SU-DHL-6 (cell line): ENCODE results near the gene FFAR1.
"Not testable (repeated sequence)": the region's sequence is repeated elsewhere in the genome, so short reads cannot be mapped to it uniquely, and the experiment has no call there.

Experiments
- H2AFZ ChIP-seq: fragments of 200-600 bp; sonication (generic); 2 replicates; pipeline ENCODE4 v1.6.1; 2014; ENCODE audit warnings: low read depth, mild to moderate bottlenecking, moderate library complexity, mixed read lengths, antibody characterized with exemption, low read length; ENCODE audit not compliant: severe bottlenecking
- H3F3A ChIP-seq: fragments of 200-600 bp; shearing (Covaris generic); 2 replicates; pipeline ENCODE4 v1.6.0; 2016; ENCODE audit warnings: antibody characterized with exemption, mild to moderate bottlenecking; ENCODE audit not compliant: insufficient read depth
- H3K27ac ChIP-seq: fragments of 200-600 bp; sonication (generic); 2 replicates; pipeline ENCODE4 v1.5.1; 2016; ENCODE audit warnings: low read depth, mild to moderate bottlenecking, low read length, moderate library complexity, mixed read lengths
- H3K27me3 ChIP-seq: fragments of 200-600 bp; sonication (generic), shearing (Covaris generic); 2 replicates; pipeline ENCODE4 v1.6.0; 2014; ENCODE audit warnings: mild to moderate bottlenecking, low read length
- H3K36me3 ChIP-seq: fragments of 200-600 bp; sonication (generic); 2 replicates; pipeline ENCODE4 v1.6.1; 2014; ENCODE audit warnings: mild to moderate bottlenecking, low read length, mixed read lengths
- H3K4me2 ChIP-seq: fragments of 300-600, 200-600 bp; shearing (Covaris generic), sonication (generic); 2 replicates; pipeline ENCODE4 v1.6.0; 2014; ENCODE audit warnings: low read length, low read depth, mild to moderate bottlenecking; ENCODE audit not compliant: poor library complexity, severe bottlenecking
- H3K4me3 ChIP-seq: fragments of 200-600 bp; sonication (generic); 2 replicates; pipeline ENCODE4 v1.5.1; 2014; ENCODE audit warnings: antibody characterized with exemption, low read length, mild to moderate bottlenecking, mixed read lengths; ENCODE audit not compliant: insufficient read depth, poor library complexity, severe bottlenecking
- H3K79me2 ChIP-seq: fragments of 200-600 bp; sonication (generic); 2 replicates; pipeline ENCODE4 v1.6.1; 2014; ENCODE audit warnings: mild to moderate bottlenecking, low read length, moderate library complexity; ENCODE audit not compliant: insufficient read depth
- H3K9ac ChIP-seq: fragments of 200-600 bp; sonication (generic); 2 replicates; pipeline ENCODE4 v1.7.0; 2014; ENCODE audit warnings: mild to moderate bottlenecking, low read length
- H3K9me2 ChIP-seq: fragments of 200-600 bp; sonication (generic); replicated peaks from 2 replicates; pipeline ENCODE4 v1.6.1; 2014; ENCODE audit warnings: low read length; ENCODE audit not compliant: insufficient read depth
- H3K9me3 ChIP-seq: fragments of 200-600 bp; sonication (generic); 2 replicates; pipeline ENCODE4 v1.6.1; 2014; ENCODE audit warnings: low read length, mixed read lengths; ENCODE audit not compliant: insufficient read depth
- H4K20me1 ChIP-seq: fragments of 200-600 bp; sonication (generic); 2 replicates; pipeline ENCODE4 v1.6.1; 2014; ENCODE audit warnings: low read depth, mild to moderate bottlenecking, antibody characterized with exemption, low read length, moderate library complexity, mixed read lengths
- EZH2phosphoT487 ChIP-seq: fragments of 200-600 bp; sonication (generic), shearing (Covaris generic); conservative IDR thresholded peaks from 2 replicates; pipeline ENCODE4 v1.6.1; 2018; ENCODE audit warnings: mild to moderate bottlenecking, antibody characterized with exemption, low read length, moderate library complexity, mixed read lengths
- TF ChIP-seq, protein P1 (sequence below): fragments of 200-600 bp; sonication (generic); IDR thresholded peaks from one replicate; pipeline ENCODE4 v1.5.1; 2017; ENCODE audit warnings: antibody characterized with exemption, mild to moderate bottlenecking, low read length, moderate library complexity; ENCODE audit not compliant: insufficient read depth, poor library complexity, severe bottlenecking

Gene FFAR1

DNA sequence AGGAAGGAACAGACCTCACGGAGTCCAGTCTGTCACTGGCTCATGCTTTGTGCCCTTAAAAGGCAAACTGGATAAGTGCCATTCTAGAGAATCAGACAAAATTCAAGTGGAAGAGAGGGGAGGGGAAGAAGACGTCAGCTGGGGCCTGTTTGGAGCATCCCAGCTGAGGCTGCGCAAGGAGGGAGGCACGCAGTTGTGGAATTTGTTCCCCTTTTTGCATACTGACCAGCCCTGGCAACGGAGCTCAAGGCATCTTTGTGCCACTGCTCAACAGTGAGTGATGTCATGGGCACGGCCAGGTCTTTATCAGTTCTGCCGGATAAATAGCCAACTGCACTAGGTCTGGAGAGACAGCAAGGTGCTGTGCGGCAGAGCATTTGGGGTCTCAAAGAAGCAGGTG is 23.0 kb downstream of the FFAR1 start, which contains the start of gene GPR42:
Gene GPR42 (plus strand): TSS at position 347 of the 400 bp plus-strand sequence. CDS start 292 bp downstream, outside the sequence.
- TF ChIP-seq EZH2phosphoT487: no peak
- TF ChIP-seq, protein P1, sequence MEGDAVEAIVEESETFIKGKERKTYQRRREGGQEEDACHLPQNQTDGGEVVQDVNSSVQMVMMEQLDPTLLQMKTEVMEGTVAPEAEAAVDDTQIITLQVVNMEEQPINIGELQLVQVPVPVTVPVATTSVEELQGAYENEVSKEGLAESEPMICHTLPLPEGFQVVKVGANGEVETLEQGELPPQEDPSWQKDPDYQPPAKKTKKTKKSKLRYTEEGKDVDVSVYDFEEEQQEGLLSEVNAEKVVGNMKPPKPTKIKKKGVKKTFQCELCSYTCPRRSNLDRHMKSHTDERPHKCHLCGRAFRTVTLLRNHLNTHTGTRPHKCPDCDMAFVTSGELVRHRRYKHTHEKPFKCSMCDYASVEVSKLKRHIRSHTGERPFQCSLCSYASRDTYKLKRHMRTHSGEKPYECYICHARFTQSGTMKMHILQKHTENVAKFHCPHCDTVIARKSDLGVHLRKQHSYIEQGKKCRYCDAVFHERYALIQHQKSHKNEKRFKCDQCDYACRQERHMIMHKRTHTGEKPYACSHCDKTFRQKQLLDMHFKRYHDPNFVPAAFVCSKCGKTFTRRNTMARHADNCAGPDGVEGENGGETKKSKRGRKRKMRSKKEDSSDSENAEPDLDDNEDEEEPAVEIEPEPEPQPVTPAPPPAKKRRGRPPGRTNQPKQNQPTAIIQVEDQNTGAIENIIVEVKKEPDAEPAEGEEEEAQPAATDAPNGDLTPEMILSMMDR: no peak
- Histone ChIP-seq H3K27me3 (no peaks in the 10 kb centered on the region), H3F3A (no peaks in the 10 kb centered on the region)

DNA sequence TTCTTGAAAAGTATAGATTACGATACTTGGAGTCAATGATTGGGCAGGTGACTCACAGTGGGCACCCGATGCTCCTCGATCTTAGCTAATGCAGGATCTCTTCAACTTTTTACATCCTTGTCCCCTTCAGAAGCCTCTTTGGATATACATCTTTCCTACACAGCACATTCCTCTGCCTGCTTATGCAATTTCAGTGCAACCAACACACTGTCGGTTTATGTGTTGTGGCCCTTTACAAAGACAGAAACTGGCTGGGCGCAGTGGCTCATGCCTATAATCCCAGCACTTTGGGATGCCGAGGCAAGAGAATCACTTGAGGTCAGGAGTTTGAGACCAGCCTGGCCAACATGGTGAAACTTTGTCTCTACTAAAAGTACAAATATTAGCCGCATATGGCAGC is 25.8 kb downstream of the FFAR1 start:
- no peak overlapping the region for H3K4me3 ChIP-seq
- H3F3A ChIP-seq: no peaks in the 10 kb centered on the region
- no peaks in the 10 kb centered on the region for H3K9me2 ChIP-seq
- no peak overlapping the region for H2AFZ ChIP-seq
- no peak for TF ChIP-seq EZH2phosphoT487
- TF ChIP-seq, protein P1: no peak
- H3K36me3 ChIP-seq: no peaks in the 10 kb centered on the region
- no peaks in the 10 kb centered on the region for H3K79me2 ChIP-seq
- H3K9me3 ChIP-seq: no peaks in the 10 kb centered on the region
- no peaks in the 10 kb centered on the region for H4K20me1 ChIP-seq
- H3K4me2 ChIP-seq: no peak overlapping the region
- no peak overlapping the region for H3K9ac ChIP-seq
- no peak overlapping the region for H3K27ac ChIP-seq
- H3K27me3 ChIP-seq: no peaks in the 10 kb centered on the region

More for the DNA sequence above, 23.0 kb downstream of the FFAR1 start, which contains the start of gene GPR42:
- Histone ChIP-seq H3K4me3 (no peak within 1 kb of the TSS), H3K27ac (no peak within 1 kb of the TSS), H3K9me3 (no peaks in the 10 kb centered on the region), H3K36me3 (no peaks in the 10 kb centered on the region), H3K9me2 (no peaks in the 10 kb centered on the region), H3K4me2 (no peak within 1 kb of the TSS), H3K9ac (no peak within 1 kb of the TSS), H3K79me2 (no peaks in the 10 kb centered on the region), H2AFZ (no peak within 1 kb of the TSS), H4K20me1 (no peaks in the 10 kb centered on the region)

DNA sequence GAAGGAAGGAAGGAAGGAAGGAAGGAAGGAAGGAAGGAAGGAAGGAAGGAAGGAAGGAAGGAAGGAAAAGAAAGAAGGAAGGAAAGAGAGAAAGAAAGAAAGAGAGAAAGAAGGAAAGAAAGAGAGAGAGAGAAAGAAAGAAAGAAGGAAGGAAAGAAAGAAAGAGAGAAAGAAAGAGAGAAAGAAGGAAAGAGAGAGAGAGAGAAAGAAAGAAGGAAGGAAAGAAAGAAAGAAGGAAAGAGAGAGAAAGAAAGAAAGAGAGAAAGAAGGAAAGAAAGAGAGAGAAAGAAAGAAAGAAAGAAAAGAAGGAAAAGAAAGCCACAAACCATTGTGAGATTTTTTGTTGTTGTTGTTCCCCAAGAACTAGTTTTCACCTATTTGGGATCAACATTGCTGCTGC is 26.3 kb downstream of the FFAR1 start:
- not testable (repeated sequence) for H4K20me1 ChIP-seq, H3K9ac ChIP-seq, H3K36me3 ChIP-seq, H3K27ac ChIP-seq, H3K79me2 ChIP-seq, H3K4me3 ChIP-seq, H3K9me3 ChIP-seq, H2AFZ ChIP-seq, H3K9me2 ChIP-seq, H3K4me2 ChIP-seq, H3K27me3 ChIP-seq, H3F3A ChIP-seq

DNA sequence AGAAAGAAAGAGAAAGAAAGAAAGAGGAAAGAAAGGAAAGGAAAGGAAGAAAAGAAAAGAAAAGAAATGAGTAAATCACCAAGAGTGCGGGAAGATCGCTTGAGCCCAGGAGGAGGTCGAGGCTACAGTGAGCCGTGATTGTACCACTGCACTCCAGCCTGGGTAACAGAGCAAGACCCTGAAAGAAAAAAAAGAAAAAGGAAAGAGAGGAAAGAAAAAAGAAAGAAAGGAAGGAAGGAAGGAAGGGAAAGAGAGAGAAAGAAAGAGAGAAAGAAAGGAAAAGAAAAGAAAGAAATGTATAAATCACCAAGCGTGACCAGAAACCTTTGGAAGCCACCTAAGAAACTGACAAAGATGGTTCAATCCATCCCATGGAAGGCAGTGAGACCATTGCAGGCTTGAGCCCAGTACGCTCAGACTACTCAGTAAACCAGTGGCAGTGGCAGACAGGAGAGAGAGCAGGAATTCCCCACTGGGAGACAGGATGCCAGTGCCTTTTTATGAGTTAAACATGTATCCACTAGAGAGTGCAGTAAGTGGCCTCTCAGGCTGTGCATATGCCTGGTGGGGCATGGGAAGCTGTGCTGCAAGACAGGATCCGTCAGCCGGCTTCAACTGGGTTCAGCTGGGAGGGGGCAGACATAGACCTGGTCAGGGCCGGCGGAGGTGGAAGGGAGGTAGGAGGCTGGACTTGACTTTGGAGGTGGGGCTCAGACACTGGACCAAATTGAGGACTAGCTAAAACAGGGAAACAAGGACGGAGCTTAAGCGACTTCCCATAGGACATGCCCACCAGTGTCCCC is 28.0 kb downstream of the FFAR1 start:
- Histone ChIP-seq H3K4me3 (no peak overlapping the region), H3K36me3 (no peaks in the 10 kb centered on the region), H3F3A (no peaks in the 10 kb centered on the region), H3K9me2 (no peaks in the 10 kb centered on the region), H4K20me1 (no peaks in the 10 kb centered on the region), H3K79me2 (no peaks in the 10 kb centered on the region), H3K27ac (no peak overlapping the region), H3K27me3 (no peaks in the 10 kb centered on the region), H3K9ac (no peak overlapping the region), H2AFZ (no peak overlapping the region), H3K4me2 (no peak overlapping the region), H3K9me3 (no peaks in the 10 kb centered on the region)
- TF ChIP-seq, protein P1: no peak
- TF ChIP-seq EZH2phosphoT487: no peak
